Astrocyte (in vitro differentiated cells and primary cell): ENCODE results near the gene MEIOC. TPM values are rescaled to one million over a fixed set of nuclear protein-coding genes. Genes with fewer than 3 reads are reported as not detected.
"Not testable (repeated sequence)": the region's sequence is repeated elsewhere in the genome, so short reads cannot be mapped to it uniquely, and the experiment has no call there.

Source experiments
- DNase-seq: peaks from one replicate; pipeline ENCODE4 v3.0.0-alpha.2; 2010; ENCODE audit warnings: low read depth
- FAIRE-seq: peaks from 2 replicates; lab custom pipeline; 2011; peaks lifted over from hg19 to GRCh38; lab: Jason Lieb, UNC
- H2AFZ ChIP-seq: 2 replicates; pipeline ENCODE4 v1.6.0; 2012; ENCODE audit warnings: low read depth, low read length, inconsistent platforms
- H3K27ac ChIP-seq: 2 replicates; pipeline ENCODE4 v1.5.1; 2011; ENCODE audit warnings: low read depth, low read length, inconsistent platforms
- H3K27me3 ChIP-seq: 2 replicates; pipeline ENCODE4 v1.6.0; 2011; ENCODE audit warnings: low read length, inconsistent platforms; ENCODE audit not compliant: insufficient read depth
- H3K36me3 ChIP-seq: 2 replicates; pipeline ENCODE4 v1.5.1; 2011; ENCODE audit warnings: low read length, inconsistent platforms; ENCODE audit not compliant: insufficient read depth
- H3K4me1 ChIP-seq: 2 replicates; pipeline ENCODE4 v1.5.1; 2011; ENCODE audit warnings: low read length, inconsistent platforms; ENCODE audit not compliant: insufficient read depth
- H3K4me2 ChIP-seq: 2 replicates; pipeline ENCODE4 v1.6.0; 2012; ENCODE audit warnings: low read length, inconsistent platforms
- H3K4me3 ChIP-seq: 2 replicates; pipeline ENCODE4 v1.5.1; 2011; ENCODE audit warnings: low read depth, mild to moderate bottlenecking, low read length, inconsistent platforms; ENCODE audit not compliant: insufficient read depth
- H3K79me2 ChIP-seq: 2 replicates; pipeline ENCODE4 v1.6.0; 2012; ENCODE audit warnings: mild to moderate bottlenecking, low read length, inconsistent platforms; ENCODE audit not compliant: insufficient read depth
- H3K9ac ChIP-seq: 2 replicates; pipeline ENCODE4 v1.6.0; 2012; ENCODE audit warnings: mild to moderate bottlenecking, low read length, inconsistent platforms
- H3K9me3 ChIP-seq: 2 replicates; pipeline ENCODE4 v1.5.1; 2012; ENCODE audit warnings: low read depth, mild to moderate bottlenecking, low read length, inconsistent platforms; ENCODE audit not compliant: insufficient read depth
- H4K20me1 ChIP-seq: 2 replicates; pipeline ENCODE4 v1.6.0; 2012; ENCODE audit warnings: low read length, inconsistent platforms; ENCODE audit not compliant: insufficient read depth
- H3K27ac Mint-ChIP-seq: one replicate; pipeline ENCODE4 v1.8.0; 2021; ENCODE audit warnings: mild to moderate bottlenecking, mixed read lengths; ENCODE audit not compliant: unreplicated experiment
- H3K27me3 Mint-ChIP-seq: one replicate; pipeline ENCODE4 v1.8.0; 2021; ENCODE audit warnings: low read depth, mixed read lengths; ENCODE audit not compliant: unreplicated experiment
- H3K36me3 Mint-ChIP-seq: one replicate; pipeline ENCODE4 v1.8.0; 2021; ENCODE audit warnings: low read depth, mixed read lengths; ENCODE audit not compliant: unreplicated experiment
- H3K4me1 Mint-ChIP-seq: one replicate; pipeline ENCODE4 v1.8.0; 2021; ENCODE audit warnings: low read depth, mixed read lengths; ENCODE audit not compliant: unreplicated experiment
- H3K4me3 Mint-ChIP-seq: one replicate; pipeline ENCODE4 v1.8.0; 2021; ENCODE audit warnings: mild to moderate bottlenecking, moderate library complexity, mixed read lengths; ENCODE audit not compliant: unreplicated experiment
- H3K9me3 Mint-ChIP-seq: one replicate; pipeline ENCODE4 v1.8.0; 2021; ENCODE audit warnings: mild to moderate bottlenecking, mixed read lengths; ENCODE audit not compliant: unreplicated experiment
- CTCF ChIP-seq: IDR thresholded peaks from 2 replicates; pipeline ENCODE4 v1.5.1; 2011; ENCODE audit warnings: low read depth, mild to moderate bottlenecking, inconsistent platforms, low read length, moderate library complexity; ENCODE audit not compliant: insufficient read depth
- EZH2 ChIP-seq: IDR thresholded peaks from 2 replicates; pipeline ENCODE4 v1.6.1; 2012; ENCODE audit warnings: mild to moderate bottlenecking, low read length, inconsistent platforms; ENCODE audit not compliant: insufficient read depth
- total RNA-seq: library from RNA; stranded (reverse); gene quantifications from 2 replicates; pipeline ENCODE4 v1.2.1, GENCODE V29; 2021

The MEIOC gene
- total RNA-seq, 1 donor from 2014 or later = 0.45 TPM

- TF ChIP-seq CTCF = no peak
- TF ChIP-seq EZH2 = no peak
- DNase-seq = no peak
- H2AFZ ChIP-seq = no peak overlapping the region
- H4K20me1 ChIP-seq = no peaks in the 10 kb centered on the region
- H3K36me3 ChIP-seq = no peaks in the 10 kb centered on the region
- no peak overlapping the region for H3K27ac ChIP-seq
- no peak overlapping the region for H3K9ac ChIP-seq
- no peak overlapping the region for H3K4me2 ChIP-seq
- H3K79me2 ChIP-seq = peaks cover 16% of the 10 kb centered on the region
- H3K9me3 Mint-ChIP-seq = no peaks in the 10 kb centered on the region
- no peaks in the 10 kb centered on the region for H3K36me3 Mint-ChIP-seq
- H3K4me1 ChIP-seq = peaks cover 10% of the 10 kb centered on the region
- no peak overlapping the region for H3K27ac Mint-ChIP-seq
- H3K4me3 ChIP-seq = no peak overlapping the region
- H3K4me3 Mint-ChIP-seq = no peak overlapping the region
- no peaks in the 10 kb centered on the region for H3K27me3 Mint-ChIP-seq
- no peaks in the 10 kb centered on the region for H3K9me3 ChIP-seq
- H3K27me3 ChIP-seq = no peaks in the 10 kb centered on the region
- no peak for FAIRE-seq
- peaks cover 4% of the 10 kb centered on the region for H3K4me1 Mint-ChIP-seq
These were observed 37.3 kb downstream of the MEIOC start for GRCh38 chr17:44693609-44694008.

- H3K79me2 ChIP-seq, H3K27ac Mint-ChIP-seq, H3K9me3 Mint-ChIP-seq, H2AFZ ChIP-seq, H3K9ac ChIP-seq, H3K9me3 ChIP-seq, H3K27ac ChIP-seq, H3K4me1 ChIP-seq, H3K27me3 Mint-ChIP-seq, H4K20me1 ChIP-seq, H3K4me2 ChIP-seq, H3K4me3 ChIP-seq, H3K4me1 Mint-ChIP-seq, DNase-seq, H3K36me3 ChIP-seq, H3K4me3 Mint-ChIP-seq, H3K27me3 ChIP-seq, H3K36me3 Mint-ChIP-seq, FAIRE-seq: not testable (repeated sequence)
These were observed 44.0 kb downstream of the MEIOC start for GRCh38 chr17:44700288-44700687.

GRCh38 chr17:44707755-44708400 is 51.6 kb downstream of the MEIOC start:
- no peak for DNase-seq
- Mint-ChIP-seq H3K9me3 (no peaks in the 10 kb centered on the region), H3K27ac (no peak overlapping the region), H3K4me3 (no peak overlapping the region), H3K27me3 (peaks cover 2% of the 10 kb centered on the region), H3K36me3 (no peaks in the 10 kb centered on the region), H3K4me1 (no peaks in the 10 kb centered on the region)
- Histone ChIP-seq H3K36me3 (no peaks in the 10 kb centered on the region), H3K4me3 (peak overlapping the region; percentile 96), H3K4me1 (peaks cover 14% of the 10 kb centered on the region), H4K20me1 (no peaks in the 10 kb centered on the region), H3K79me2 (peaks cover 29% of the 10 kb centered on the region), H3K9ac (peak overlapping the region; percentile 90), H2AFZ (peak overlapping the region; percentile 91), H3K27ac (peak overlapping the region; percentile 81), H3K27me3 (no peaks in the 10 kb centered on the region), H3K4me2 (peak overlapping the region; percentile 95), H3K9me3 (no peaks in the 10 kb centered on the region)
- no peak for FAIRE-seq
- no peak for TF ChIP-seq CTCF
- TF ChIP-seq EZH2 = no peak
